HCT116 (cell line): ENCODE results near the gene DPP10. TPM values are rescaled to one million over a fixed set of nuclear protein-coding genes. Genes with fewer than 3 reads are reported as not detected.

Source experiments
- ATAC-seq: fragments of 200-7000 bp; cut with Tn5 transposase; 2 replicates; pipeline ENCODE4 v1.9.1; 2020; ENCODE audit warnings: mild to moderate bottlenecking, moderate library complexity
- BruUV-seq: library from RNA; stranded (reverse); fragments of 400-500 nt; replicated peaks from 2 replicates; lab custom pipeline; 2021; lab: Mats Ljungman, UMichigan
- CTCF ChIA-PET: fragments of 300-600 bp; sonication (Branson Sonifier 250); formaldehyde crosslinking; loops from one replicate; lab custom pipeline; 2021; ENCODE audit warnings: antibody characterized with exemption; lab: Charles Lee
- POLR2A ChIA-PET: fragments of 300-600, 350-600 bp; sonication (Branson Sonifier 250); formaldehyde crosslinking; loops from one replicate; lab custom pipeline; 2021; ENCODE audit warnings: antibody characterized with exemption; lab: Charles Lee
- RAD21 ChIA-PET, 2 experiments: fragments of 300-600 bp; sonication (Branson Sonifier 250); formaldehyde crosslinking; loops; one replicate each; lab custom pipeline; 2023; ENCODE audit warnings: low total read pairs in 2 of 2; ENCODE audit not compliant: uncharacterized antibody in 2 of 2, unreplicated experiment in 2 of 2, low non-redundant PET in 1 of 2; lab: Charles Lee
- DNase-seq: peaks from one replicate; pipeline ENCODE4 v3.0.0-alpha.2; 2010; ENCODE audit warnings: low read depth, low spot score
- H2AFZ ChIP-seq: fragments of 200-600 bp; shearing (Covaris generic), sonication (generic); 2 replicates; pipeline ENCODE4 v1.6.1; 2017; ENCODE audit warnings: low read depth, mixed run types, mixed read lengths, antibody characterized with exemption, low read length; ENCODE audit not compliant: poor library complexity, severe bottlenecking
- H3K27ac ChIP-seq: 2 replicates; pipeline ENCODE4 v1.5.1; 2012; ENCODE audit warnings: low read depth, low read length
- H3K27me3 ChIP-seq: fragments of 200-600 bp; sonication (generic); 2 replicates; pipeline ENCODE4 v1.6.1; 2016; ENCODE audit warnings: mixed run types, low read length, mixed read lengths; ENCODE audit not compliant: insufficient read depth
- H3K36me3 ChIP-seq, 2 experiments: fragments of 200-500 bp in 1 of 2; fragments of 200-600 bp in 1 of 2; sonication (Bioruptor generic) in 1 of 2; sonication (generic) in 1 of 2; 2 replicates each; pipeline versions ENCODE4 v1.5.1 to v1.6.1; 2014 to 2016; ENCODE audit warnings: low read length in 2 of 2, inconsistent platforms in 1 of 2, mixed read lengths in 1 of 2, mixed run types in 1 of 2; ENCODE audit not compliant: insufficient read depth in 2 of 2, control insufficient read depth in 1 of 2
- H3K4me1 ChIP-seq, 2 experiments: fragments of 200-600 bp in 1 of 2; sonication (generic) in 1 of 2; 2 replicates each; pipeline versions ENCODE4 v1.5.1 to v1.6.1; 2012 to 2017; ENCODE audit warnings: low read length in 2 of 2, inconsistent platforms in 1 of 2, mild to moderate bottlenecking in 1 of 2, mixed read lengths in 1 of 2, mixed run types in 1 of 2, moderate library complexity in 1 of 2; ENCODE audit not compliant: insufficient read depth in 2 of 2, control insufficient read depth in 1 of 2
- H3K4me2 ChIP-seq: fragments of 200-600 bp; sonication (generic); 2 replicates; pipeline ENCODE4 v1.6.1; 2017; ENCODE audit warnings: mixed run types, low read length, mixed read lengths
- H3K4me3 ChIP-seq, 2 experiments: fragments of 200-600 bp in 1 of 2; sonication (generic) in 1 of 2; replicated peaks in 1 of 2; 2 replicates each; pipeline ENCODE4 v1.5.1; 2011 to 2016; ENCODE audit warnings: low read length in 2 of 2, control low read depth in 1 of 2, low read depth in 1 of 2, mild to moderate bottlenecking in 1 of 2, mixed read lengths in 1 of 2, mixed run types in 1 of 2
- H3K79me2 ChIP-seq: fragments of 200-600 bp; sonication (generic); 2 replicates; pipeline ENCODE4 v1.6.1; 2017; ENCODE audit warnings: mild to moderate bottlenecking, mixed run types, low read length, moderate library complexity, mixed read lengths; ENCODE audit not compliant: insufficient read depth
- H3K9ac ChIP-seq: fragments of 200-600 bp; sonication (generic); 2 replicates; pipeline ENCODE4 v1.6.1; 2016; ENCODE audit warnings: low read length, mixed read lengths
- H3K9me2 ChIP-seq: fragments of 200-600 bp; sonication (generic), shearing (Covaris generic); 2 replicates; pipeline ENCODE4 v1.6.1; 2017; ENCODE audit warnings: mixed run types, mild to moderate bottlenecking, moderate library complexity; ENCODE audit not compliant: insufficient read depth
- H3K9me3 ChIP-seq, 2 experiments: fragments of 200-500 bp in 1 of 2; fragments of 200-600 bp in 1 of 2; sonication (Bioruptor generic) in 1 of 2; sonication (generic) in 1 of 2; 2 replicates each; pipeline ENCODE4 v1.6.1; 2014 to 2017; ENCODE audit warnings: low read length in 2 of 2, mixed read lengths in 2 of 2, inconsistent platforms in 1 of 2, low read depth in 1 of 2, mild to moderate bottlenecking in 1 of 2, mixed run types in 1 of 2, moderate library complexity in 1 of 2; ENCODE audit not compliant: control insufficient read depth in 1 of 2, insufficient read depth in 1 of 2
- H4K20me1 ChIP-seq: fragments of 200-600 bp; sonication (generic), shearing (Covaris generic); 2 replicates; pipeline ENCODE4 v1.6.1; 2017; ENCODE audit warnings: mixed run types, mild to moderate bottlenecking, moderate library complexity; ENCODE audit not compliant: insufficient read depth
- ATF3 ChIP-seq: IDR thresholded peaks from 2 replicates; pipeline ENCODE4 v1.6.1; 2012
- CBX3 ChIP-seq: IDR thresholded peaks from 2 replicates; pipeline ENCODE4 v1.6.1; 2012; ENCODE audit warnings: low read depth
- CTCF ChIP-seq, 3 experiments: fragments of 200-600 bp in 1 of 3; sonication (generic) in 1 of 3; IDR thresholded peaks in 2 of 3; conservative IDR thresholded peaks in 1 of 3; 2 replicates each; pipeline ENCODE4 v1.5.1; 2012 to 2017; ENCODE audit warnings: low read depth in 2 of 3, low read length in 2 of 3, antibody characterized with exemption in 1 of 3, borderline replicate concordance in 1 of 3, control low read depth in 1 of 3, mild to moderate bottlenecking in 1 of 3, mixed read lengths in 1 of 3, mixed run types in 1 of 3, moderate library complexity in 1 of 3; ENCODE audit not compliant: insufficient read depth in 1 of 3
- ELF1 ChIP-seq: IDR thresholded peaks from 2 replicates; pipeline ENCODE4 v1.6.1; 2012; ENCODE audit warnings: low read depth, borderline replicate concordance
- EZH2 ChIP-seq: fragments of 200-600 bp; sonication (generic); IDR thresholded peaks from 2 replicates; pipeline ENCODE4 v1.6.1; 2017; ENCODE audit warnings: antibody characterized with exemption, mixed run types
- MAX ChIP-seq: IDR thresholded peaks from 2 replicates; pipeline ENCODE4 v1.6.1; 2012
- POLR2A ChIP-seq: IDR thresholded peaks from 2 replicates; pipeline ENCODE4 v1.7.0; 2011; ENCODE audit warnings: borderline replicate concordance; ENCODE audit not compliant: insufficient read depth, insufficient read length; ENCODE audit errors: extremely low read depth
- POLR2AphosphoS5 ChIP-seq: IDR thresholded peaks from 2 replicates; pipeline ENCODE4 v1.6.1; 2011; ENCODE audit warnings: mild to moderate bottlenecking, low read depth, low read length, moderate library complexity
- REST ChIP-seq: IDR thresholded peaks from 2 replicates; pipeline ENCODE4 v1.6.1; 2012; ENCODE audit warnings: low read depth
- SIN3A ChIP-seq: IDR thresholded peaks from 2 replicates; pipeline ENCODE4 v1.6.1; 2012; ENCODE audit warnings: low read depth
- SP1 ChIP-seq: IDR thresholded peaks from 2 replicates; pipeline ENCODE4 v1.6.1; 2012; ENCODE audit warnings: low read depth
- SRF ChIP-seq: IDR thresholded peaks from 2 replicates; pipeline ENCODE4 v1.6.1; 2012; ENCODE audit warnings: low read depth
- YY1 ChIP-seq: IDR thresholded peaks from 2 replicates; pipeline ENCODE4 v1.6.1; 2011; ENCODE audit warnings: low read length, low read depth, moderate library complexity, mild to moderate bottlenecking; ENCODE audit not compliant: insufficient replicate concordance; ENCODE audit errors: extremely low read depth
- ZNF274 ChIP-seq: fragments of 200-500 bp; sonication (Bioruptor generic); IDR thresholded peaks from 2 replicates; pipeline ENCODE4 v1.6.1; 2014; ENCODE audit warnings: mild to moderate bottlenecking, low read depth, low read length, inconsistent platforms
- intact Hi-C: fragments of 100-400 bp; cut with micrococcal nuclease; formaldehyde crosslinking; loops from 2 replicates; pipeline ENCODE4 v1.10.0; 2022
- total RNA-seq: library from RNA; stranded (reverse); gene quantifications from one replicate; pipeline ENCODE4 v1.2.1, GENCODE V29; 2021; ENCODE audit not compliant: unreplicated experiment

DPP10 gene
- total RNA-seq, 1 experiment from 2014 or later, result not detected

- H3K27me3 ChIP-seq, result no peaks in the 10 kb centered on the region
- no peak overlapping the region for H3K9ac ChIP-seq
- H3K9me2 ChIP-seq, result no peaks in the 10 kb centered on the region
- POLR2A ChIA-PET, result no interaction called here
- H4K20me1 ChIP-seq, result no peaks in the 10 kb centered on the region
- no peak overlapping the region for H3K4me2 ChIP-seq
- no peak overlapping the region for H3K4me3 ChIP-seq
- no TSS peak for BruUV-seq
- H3K36me3 ChIP-seq, result no peaks in the 10 kb centered on the region
- H3K27ac ChIP-seq, result no peak overlapping the region
- peaks cover 5 to 27% of the 10 kb centered on the region in 2 experiments; a peak in 2 of 4 replicates for H3K9me3 ChIP-seq
- CTCF ChIA-PET, result no interaction called here
- intact Hi-C loops, result no loop called here
- DNase-seq, result no peak
- H3K79me2 ChIP-seq, result no peaks in the 10 kb centered on the region
- no peak overlapping the region for H2AFZ ChIP-seq
- H3K4me1 ChIP-seq, result no peaks in the 10 kb centered on the region
- ATAC-seq, result no peak
- no peak for TF ChIP-seq ELF1
- TF ChIP-seq ZNF274, result no peak
- TF ChIP-seq SIN3A, result no peak
- TF ChIP-seq SRF, result no peak
- no peak for TF ChIP-seq MAX
- no peak for TF ChIP-seq REST
- no peak for TF ChIP-seq YY1
- TF ChIP-seq CBX3, result no peak
- no peak for TF ChIP-seq POLR2AphosphoS5
- no peak for TF ChIP-seq EZH2
- no peak for TF ChIP-seq CTCF (IDR thresholded peaks at IDR 0.05 in 2 of 3, conservative IDR thresholded peaks at IDR 0.05 in 1 of 3; ENCODE audit: borderline replicate concordance in 1 of 3, insufficient read depth in 1 of 3, low read depth in 2 of 3, low read length in 2 of 3)
- no peak for TF ChIP-seq ATF3
- TF ChIP-seq POLR2A, result no peak
- TF ChIP-seq SP1, result no peak
- RAD21 ChIA-PET, result no interaction called here
Observed at GRCh38 chr2:114683251-114683650, 240.8 kb downstream of the DPP10 start.
